HG03575 (cell line): ENCODE results near the gene GALNT3.

Experiments used
- ATAC-seq: cut with Tn5 transposase; IDR thresholded peaks from one replicate; pipeline ENCODE4 v1.9.1; 2021; ENCODE audit not compliant: unreplicated experiment, insufficient number of reproducible peaks, low FRiP score; ENCODE audit errors: extremely low read depth

The GALNT3 gene

DNA sequence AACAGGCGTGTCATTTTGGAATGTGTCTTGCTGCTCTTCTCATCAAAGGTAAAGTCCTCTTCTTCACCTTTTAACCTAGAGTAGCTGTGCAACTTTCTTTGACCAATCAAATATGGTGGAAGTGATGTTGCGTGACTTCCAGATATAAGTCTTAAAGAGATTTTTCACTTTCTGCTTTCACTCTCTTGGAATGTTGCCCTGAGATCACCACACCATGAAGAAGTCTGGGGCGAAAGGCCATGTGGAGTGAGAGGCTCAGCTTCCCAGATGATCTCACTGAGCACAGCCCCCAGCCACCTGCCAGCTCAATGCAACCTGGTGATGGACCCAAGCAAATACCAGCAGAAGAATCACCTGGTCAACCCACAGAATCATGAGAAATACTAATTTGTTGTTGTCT lies 7.1 kb upstream of the GALNT3 start:
- ATAC-seq, result no peak

DNA sequence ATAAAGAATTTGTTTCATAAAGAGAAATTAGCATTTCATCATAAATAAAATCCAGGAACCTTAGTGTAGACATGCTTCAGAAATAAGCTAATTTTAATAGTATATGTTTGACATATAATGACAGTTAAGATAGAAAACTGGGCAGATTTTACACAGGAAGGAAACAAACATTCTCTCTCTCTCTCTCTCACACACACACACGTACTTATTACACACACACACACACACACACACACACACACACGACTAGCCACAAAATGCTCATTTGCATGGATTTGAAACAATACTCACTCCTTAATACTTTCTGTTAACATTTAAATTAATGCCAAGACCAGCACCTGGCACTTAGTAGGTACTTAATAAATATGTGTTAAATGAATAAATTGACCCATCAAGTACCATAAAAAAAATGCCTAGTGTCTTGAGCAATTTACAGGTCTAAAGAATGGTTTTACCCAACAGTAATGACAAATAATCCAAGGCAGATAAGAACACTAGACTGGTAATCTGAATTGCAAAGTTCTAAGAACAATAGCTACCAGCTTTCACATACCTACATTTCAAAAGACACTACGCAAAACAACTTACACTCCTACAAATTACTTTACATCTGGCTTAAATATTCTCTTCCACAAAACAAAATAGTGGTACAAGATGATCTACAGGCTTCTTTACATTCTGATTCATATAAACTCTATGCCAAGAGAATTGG lies 2.9 kb upstream of the GALNT3 start:
- no peak for ATAC-seq

DNA sequence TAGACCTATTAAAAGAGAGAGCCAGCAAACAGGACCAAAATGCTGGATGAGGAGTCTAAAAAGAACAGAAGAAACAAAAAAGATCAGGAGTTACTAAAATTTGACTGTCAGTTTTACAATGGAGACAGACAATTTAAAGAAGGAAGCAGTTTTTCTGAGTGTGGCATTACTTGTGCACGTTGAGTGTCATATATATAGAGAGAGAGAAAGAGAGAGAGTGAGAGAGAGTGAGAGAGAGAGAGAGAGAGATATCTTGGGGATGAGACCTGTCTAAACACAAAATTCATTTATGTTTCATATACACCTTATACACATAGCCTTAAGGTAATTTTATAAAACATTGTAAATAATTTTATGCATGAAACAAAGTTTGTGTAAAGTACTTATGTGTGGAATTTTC lies 2.1 kb upstream of the GALNT3 start:
- ATAC-seq, result no peak

DNA sequence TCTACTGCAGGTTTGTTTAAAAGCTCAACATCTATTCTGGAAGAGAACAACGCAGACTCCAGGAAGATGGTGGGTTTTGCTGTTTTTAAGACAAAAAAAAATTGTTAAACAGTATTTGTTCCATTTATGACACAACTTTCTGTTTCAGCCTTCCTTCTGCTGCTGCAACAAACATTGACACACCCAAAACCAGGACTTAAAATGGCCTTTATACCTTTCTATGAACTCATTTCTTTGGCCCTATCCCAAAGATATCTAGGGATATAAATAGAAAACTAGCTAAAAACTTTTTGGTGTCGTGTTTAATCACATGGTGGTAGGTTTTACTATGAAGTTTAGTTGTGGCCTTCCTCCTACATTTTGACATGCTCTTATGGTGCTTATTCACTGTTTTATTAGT lies 964 bp upstream of the GALNT3 start:
- no peak for ATAC-seq

DNA sequence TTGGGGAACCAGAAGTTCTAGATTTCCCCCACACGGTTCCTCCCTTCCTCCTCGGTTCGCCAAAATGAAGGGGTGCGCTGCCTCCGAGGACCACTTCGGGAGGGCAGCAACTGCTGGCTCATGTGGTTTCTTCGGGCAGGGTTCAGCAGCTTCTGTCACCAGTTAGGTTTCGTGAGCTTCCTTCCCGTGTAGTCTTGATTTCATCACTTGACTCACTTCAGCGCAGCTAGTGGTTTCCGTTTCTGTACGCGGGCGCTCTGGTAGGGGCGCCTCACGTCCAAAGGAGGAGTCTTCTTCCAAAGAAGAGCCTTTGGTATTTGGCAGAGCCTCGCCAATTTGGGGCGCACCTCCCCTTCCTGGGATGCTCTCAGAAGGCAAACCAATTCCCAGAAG lies 485 bp upstream of the GALNT3 start:
- peak; percentile 96 for ATAC-seq

DNA sequence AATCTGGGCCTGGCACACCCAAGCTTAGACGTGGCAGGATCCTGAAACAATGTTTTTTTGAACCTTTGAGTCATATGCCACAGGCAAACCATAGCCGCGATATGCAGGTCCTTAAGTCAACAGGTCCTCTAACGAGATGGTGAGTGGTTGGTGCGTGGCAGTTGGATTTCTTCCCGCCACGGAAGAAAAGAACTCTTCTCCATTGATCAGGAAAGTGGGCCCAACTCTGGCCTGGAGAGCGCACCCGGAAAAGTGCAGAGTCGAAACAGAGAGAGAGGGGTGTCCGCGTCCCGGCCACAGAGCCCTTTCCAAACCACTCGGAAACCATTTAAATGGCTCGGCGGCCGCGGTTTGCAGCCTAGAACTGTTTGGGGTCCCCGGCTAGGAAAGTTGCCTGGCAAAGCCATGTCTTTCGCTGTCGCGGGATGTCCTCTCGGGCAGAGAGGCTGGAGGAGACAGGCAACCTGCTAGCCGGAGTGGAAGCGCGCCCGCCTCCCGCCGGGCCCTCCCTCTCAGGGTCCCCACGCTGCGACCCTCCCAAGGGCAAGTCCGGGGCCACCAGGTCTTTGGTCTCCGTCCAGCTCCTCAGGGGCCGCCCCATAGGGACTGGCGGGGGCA lies 777 bp downstream of the GALNT3 start:
- ATAC-seq, result no peak

DNA sequence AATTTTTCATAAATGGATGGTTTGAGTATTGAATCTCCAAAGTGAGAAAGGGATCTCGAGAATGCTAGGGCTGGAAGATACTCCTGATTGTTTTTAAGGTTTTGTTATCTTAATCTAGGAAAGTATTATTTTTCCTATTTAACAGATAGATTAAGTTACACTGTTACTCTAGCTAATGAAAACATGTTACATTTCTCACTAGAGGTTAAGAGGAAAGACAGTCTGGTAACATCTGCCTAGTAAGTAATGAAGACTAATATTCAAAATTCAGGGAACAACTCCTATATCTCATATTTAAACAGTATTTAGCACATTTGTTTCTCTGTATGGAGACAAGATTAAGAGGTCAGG lies 2.0 kb downstream of the GALNT3 start:
- no peak for ATAC-seq

DNA sequence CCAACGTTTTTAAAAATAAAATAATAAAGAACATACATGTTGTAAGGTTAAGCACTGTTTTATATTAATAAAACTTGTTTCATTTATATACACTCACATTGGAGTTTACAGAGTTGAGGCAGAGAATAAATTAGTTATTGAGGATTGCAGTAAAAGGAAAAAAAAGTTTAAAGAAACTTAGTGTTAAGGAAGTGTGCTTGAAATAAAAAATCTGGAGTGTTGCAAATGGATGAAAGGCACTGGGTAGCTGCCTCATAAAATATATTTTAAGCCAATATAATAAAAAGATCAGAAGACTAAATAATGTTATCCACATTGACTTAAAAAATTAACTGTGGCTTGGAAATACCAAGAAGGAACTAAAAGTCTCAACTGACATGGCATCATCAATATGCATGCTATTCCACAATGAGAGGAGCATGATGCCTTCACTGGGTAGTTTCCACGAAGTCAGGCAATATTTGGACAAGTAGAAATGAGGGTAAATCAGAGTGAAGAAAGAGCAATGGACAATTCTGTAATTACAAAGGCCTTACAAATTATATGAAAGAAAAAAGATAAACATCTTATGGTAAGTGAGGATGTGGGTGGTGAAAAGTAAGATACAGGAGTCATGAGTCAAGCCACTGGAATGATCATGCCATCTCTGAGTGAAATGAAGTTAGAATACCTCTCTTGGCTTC lies 2.5 kb downstream of the GALNT3 start:
- no peak for ATAC-seq

DNA sequence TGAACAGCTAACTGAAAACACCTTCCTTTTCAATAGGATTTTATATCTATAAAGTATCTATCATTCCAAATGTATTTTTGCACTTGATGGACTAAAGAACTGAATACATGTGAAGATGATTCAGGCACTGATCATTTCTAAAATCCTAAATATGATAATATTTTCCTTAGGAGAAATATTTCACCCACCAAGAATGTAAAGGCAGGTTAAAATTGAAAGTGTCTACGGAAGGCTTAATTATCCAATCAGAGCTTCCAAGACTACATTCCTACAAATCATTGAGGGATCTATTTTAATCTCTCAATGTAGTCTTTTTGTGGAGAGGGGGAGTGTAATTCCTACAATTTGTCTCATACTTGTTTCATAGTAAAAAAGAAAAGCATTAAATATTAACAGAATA lies 3.6 kb downstream of the GALNT3 start:
- ATAC-seq, result no peak

DNA sequence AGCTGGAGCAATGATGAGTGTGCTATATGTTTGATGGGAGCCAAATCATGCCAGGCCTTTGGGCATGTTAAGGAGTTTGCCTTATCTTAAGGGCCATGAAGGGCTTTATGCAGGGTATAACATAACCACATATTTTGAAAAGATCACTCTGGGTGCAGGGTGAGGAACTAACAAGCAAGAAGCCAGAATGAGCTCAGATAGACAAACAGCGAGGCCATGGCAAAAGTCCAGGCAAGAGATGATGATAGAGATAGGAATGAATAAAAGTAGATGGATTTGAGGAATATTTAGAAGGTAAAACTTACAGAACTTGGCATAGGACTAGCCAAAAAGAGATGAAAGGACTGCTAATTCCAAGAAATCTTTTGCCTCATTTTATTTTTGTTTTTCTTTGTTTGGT lies 6.7 kb downstream of the GALNT3 start:
- no peak for ATAC-seq

DNA sequence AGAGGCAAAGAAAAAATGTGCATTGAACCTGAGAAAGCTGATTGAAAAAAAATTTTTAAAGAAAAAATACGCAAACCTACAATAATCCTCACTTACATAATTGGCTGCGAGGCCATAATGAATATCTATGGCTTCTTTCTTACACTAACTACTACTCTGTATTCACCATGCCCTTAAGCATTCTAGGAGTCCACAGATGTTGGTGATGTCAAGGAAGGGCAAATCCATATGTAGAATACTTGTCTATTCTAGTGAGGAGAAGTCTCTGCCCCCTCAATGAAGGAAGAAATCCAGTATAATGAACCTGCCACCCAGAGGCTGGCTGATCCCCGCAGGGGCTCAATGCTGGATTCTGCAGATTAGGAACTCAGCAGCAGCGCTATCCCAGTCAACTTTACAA lies 14.3 kb downstream of the GALNT3 start:
- no peak for ATAC-seq

DNA sequence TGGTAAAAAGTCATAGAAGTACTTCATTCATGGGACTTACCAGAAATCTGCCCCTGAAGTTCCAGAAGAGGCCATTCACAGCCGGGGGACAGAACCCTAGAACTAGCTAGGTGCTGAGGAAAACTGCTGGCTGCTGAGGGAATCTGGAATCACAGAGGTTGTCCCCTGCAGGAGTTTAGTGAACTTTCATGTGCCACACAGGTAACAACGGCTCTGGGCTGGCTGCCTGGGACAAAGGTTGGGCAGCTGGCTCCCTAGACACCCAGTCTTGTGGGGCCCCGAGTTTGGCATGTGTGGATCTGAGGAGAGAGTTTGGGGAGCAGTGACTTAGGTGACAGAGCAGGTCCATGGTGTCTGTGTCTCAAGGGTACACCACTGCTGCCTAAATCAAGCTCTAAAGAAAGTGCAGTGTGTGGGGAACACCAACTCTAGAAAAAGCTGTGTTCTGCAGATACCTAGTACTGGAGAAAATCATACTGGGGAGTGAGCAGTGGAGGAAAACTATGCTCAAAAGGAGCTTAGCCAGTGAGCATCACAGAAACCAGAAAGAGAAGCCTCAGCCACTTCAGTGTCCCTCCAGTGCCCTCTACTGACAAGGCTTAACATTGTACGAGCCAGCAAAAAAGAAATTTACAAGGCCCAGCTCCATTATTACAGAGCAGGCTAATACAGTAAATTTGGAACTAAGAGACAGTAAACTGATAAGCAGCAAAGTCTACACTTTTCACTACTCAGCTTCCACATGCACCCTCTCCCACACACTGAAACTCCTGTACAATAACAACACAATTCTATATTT lies 15.2 kb downstream of the GALNT3 start:
- no peak for ATAC-seq

DNA sequence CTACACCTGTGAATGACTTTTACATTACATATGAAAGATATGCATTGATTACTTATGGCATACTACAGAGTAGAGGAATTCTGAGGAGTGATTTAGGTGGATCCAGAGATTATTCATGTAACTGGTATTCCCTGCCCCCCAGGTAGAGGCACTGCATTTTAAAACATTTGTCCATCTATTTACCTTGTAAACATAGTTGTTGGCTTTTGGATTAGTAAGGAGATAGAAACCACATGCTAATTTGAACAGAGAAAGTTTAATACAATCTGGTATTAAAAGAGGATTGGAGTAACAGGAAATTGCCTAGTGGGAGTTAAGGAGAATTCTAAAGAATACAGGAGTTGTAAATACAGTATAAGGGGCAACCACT lies 15.9 kb downstream of the GALNT3 start:
- ATAC-seq, result no peak

DNA sequence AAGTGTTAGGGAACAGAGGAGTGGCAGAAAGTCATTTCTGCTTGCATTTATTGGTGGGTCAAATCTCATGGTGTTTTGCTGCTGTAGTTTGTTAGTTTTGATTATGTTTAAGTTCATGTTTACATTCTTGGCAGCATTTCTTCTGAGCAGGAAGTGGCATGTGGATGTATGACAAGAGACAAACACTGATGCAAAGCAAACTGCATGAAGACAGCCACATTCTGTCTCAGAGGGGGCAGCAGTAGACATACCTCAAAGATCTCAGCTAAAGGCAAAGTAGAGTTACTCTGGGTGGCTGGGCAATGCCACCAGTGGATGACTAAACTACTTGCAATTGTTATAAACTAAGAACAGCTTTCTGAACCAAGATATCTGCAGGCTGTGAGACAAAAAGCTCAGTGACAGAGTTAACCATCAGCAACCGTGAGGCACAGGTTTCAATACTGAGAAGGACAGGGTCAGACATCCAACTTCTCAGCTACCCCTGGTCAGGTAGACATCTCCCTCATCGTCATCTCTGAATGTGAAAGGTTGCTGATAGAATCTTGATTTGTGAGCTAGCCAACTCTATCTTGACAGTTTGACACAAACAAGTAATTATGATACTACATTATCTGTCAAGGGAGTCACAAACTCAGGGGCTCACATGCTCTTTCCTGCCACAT lies 16.4 kb downstream of the GALNT3 start:
- no peak for ATAC-seq

DNA sequence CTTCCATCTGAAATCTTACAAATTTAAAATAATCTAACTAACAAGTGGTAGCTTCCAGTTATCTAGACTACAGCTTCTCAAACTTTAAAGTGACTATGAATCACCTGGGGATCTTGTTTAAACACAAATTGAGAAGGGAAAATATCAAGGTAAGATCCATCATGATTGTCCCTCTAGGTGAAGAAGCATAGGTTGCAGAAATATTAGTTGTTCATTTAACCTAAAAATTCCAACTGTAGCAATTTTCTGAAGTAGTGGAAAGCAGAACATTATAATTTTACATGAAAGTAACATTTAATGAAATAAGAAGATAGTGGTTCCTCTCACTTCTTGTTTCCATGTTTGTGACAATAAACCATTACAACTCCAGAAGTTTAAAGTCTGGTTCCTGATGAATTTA lies 17.3 kb downstream of the GALNT3 start:
- no peak for ATAC-seq

DNA sequence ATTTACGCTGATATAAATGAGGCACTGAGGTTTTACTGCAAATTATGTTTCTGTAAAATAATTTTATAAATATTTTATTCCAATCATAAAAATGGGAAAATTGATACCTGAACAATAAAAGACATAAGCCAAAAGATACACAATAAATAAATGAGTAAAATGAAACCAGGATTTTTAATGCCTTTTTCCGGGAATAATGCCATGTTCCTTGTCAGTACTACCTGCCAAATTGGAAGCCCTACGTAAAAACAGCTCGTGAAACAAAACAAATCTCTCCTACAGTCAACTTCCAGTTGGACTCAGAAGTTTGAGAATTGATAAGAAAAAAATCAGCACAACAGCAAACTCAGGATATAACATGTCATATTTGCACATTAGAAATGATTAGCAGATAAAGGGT lies 18.0 kb downstream of the GALNT3 start:
- no peak for ATAC-seq

DNA sequence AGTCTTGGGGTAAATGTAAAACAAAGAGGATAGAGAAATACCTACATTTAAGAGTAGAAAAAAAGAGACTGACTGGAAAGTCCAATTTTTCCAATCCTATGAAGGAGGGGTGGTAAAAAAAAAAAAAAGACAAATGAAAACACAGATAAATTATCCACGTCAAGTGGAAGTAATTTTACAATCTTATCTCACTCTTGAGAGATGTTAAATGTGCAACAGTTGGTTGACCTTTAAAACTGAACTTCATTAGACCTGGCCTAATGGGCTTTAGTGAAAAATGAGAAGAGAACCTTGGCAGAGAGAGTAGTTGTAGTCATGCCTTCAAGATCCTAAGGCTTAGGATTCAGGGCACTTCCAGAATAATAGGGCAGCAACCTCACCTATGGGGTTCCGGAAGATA lies 20.4 kb downstream of the GALNT3 start:
- ATAC-seq, result no peak

DNA sequence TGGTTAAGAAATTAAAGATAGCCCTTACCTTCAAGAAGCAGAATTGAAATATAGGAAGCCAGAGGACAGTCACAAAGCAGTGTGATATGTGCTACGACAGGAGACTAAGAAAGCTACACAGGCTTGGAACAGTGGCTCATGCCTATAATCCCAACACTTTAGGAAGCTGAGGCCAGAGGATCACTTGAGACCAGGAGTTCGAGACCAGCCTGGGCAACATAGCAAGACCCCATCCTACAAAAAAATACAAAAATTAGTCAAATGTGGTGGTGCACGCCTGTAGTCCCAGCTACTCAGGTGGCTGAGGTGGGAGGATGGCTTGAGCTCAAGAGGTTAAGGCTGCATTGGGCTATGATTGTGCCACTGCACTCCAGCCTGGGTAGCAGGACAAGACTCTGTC lies 21.9 kb downstream of the GALNT3 start:
- no peak for ATAC-seq

DNA sequence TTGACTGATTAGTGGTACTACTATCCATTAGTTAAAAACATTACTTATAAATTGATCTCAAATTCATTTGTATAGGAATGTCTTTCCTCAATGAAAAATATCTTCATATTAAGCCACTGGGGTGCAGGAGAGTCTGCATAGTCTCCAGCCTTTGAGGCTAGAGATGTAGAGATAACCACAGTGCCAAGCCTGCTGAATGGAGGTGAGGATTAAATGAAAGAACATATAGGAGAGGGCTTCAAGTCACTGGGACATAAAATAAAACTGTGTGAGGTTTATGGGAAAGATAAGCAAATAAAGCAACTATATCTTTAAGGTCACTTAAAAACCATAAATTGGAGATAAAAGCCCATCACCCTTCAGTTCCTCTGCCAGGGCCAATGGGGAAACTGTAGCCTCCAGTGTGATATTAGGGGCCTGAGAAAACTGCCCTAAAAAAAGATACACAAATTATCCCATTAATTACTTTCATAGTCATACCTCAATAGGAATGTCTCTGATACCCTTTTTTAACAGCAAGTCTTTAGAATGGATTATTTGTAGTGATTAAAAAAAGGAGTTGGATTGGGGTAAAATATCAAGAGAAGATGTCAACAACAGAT lies 27.6 kb downstream of the GALNT3 start:
- no peak for ATAC-seq
